H1 (cell line): ENCODE results near the gene CBX2. TPM values are rescaled to one million over a fixed set of nuclear protein-coding genes. Genes with fewer than 3 reads are reported as not detected.

Experiments used
- CBX5 ChIP-seq: fragments of 300-800, 300-1000 bp; sonication (generic); IDR thresholded peaks from 2 replicates; pipeline ENCODE4 v1.7.1; 2016; ENCODE audit warnings: antibody characterized with exemption, low read length, low read depth
- CEBPB ChIP-seq: IDR thresholded peaks from 2 replicates; pipeline ENCODE4 v1.6.1; 2012; ENCODE audit warnings: low read depth, low read length
- E2F6 ChIP-seq: IDR thresholded peaks from 2 replicates; pipeline ENCODE4 v1.6.1; 2012; ENCODE audit warnings: inconsistent platforms
- EP300 ChIP-seq, 2 experiments: IDR thresholded peaks; 1 replicate in 1 of 2; 2 replicates in 1 of 2; pipeline ENCODE4 v1.6.1; 2011 to 2012; ENCODE audit warnings: low read depth in 2 of 2, low read length in 2 of 2, mild to moderate bottlenecking in 2 of 2, borderline replicate concordance in 1 of 2, inconsistent platforms in 1 of 2, moderate library complexity in 1 of 2
- FOSL1 ChIP-seq: IDR thresholded peaks from 2 replicates; pipeline ENCODE4 v1.6.1; 2011; ENCODE audit warnings: mild to moderate bottlenecking, low read depth, low read length, moderate library complexity; ENCODE audit not compliant: insufficient read depth
- GTF2F1 ChIP-seq: IDR thresholded peaks from 2 replicates; pipeline ENCODE4 v1.6.1; 2012; ENCODE audit warnings: low read depth, low read length, improper control_type of control experiment, borderline replicate concordance
- JUND ChIP-seq: IDR thresholded peaks from 2 replicates; pipeline ENCODE4 v1.6.1; 2011; ENCODE audit warnings: mild to moderate bottlenecking, improper control_type of control experiment, low read length
- KDM1A ChIP-seq: fragments of 200-600, 300-600 bp; sonication (generic); IDR thresholded peaks from 2 replicates; pipeline ENCODE4 v1.7.1; 2016; ENCODE audit warnings: mild to moderate bottlenecking, low read length, borderline replicate concordance
- NANOG ChIP-seq: IDR thresholded peaks from 2 replicates; pipeline ENCODE4 v1.6.1; 2011; ENCODE audit warnings: low read length, low read depth, mild to moderate bottlenecking, inconsistent platforms; ENCODE audit not compliant: insufficient read depth, poor library complexity, severe bottlenecking
- PHF8 ChIP-seq: fragments of 200-600 bp; sonication (generic); conservative IDR thresholded peaks from 2 replicates; pipeline ENCODE4 v1.7.1; 2012; ENCODE audit warnings: low read depth, mild to moderate bottlenecking, inconsistent platforms, low read length, moderate library complexity
- POLR2AphosphoS5 ChIP-seq: IDR thresholded peaks from 2 replicates; pipeline ENCODE4 v1.6.1; 2011; ENCODE audit warnings: low read depth, low read length
- POU5F1 ChIP-seq: IDR thresholded peaks from 2 replicates; pipeline ENCODE4 v1.6.1; 2011; ENCODE audit warnings: low read depth, mild to moderate bottlenecking, low read length, moderate library complexity
- RNF2 ChIP-seq: fragments of 200-900, 300-1000 bp; sonication (generic); IDR thresholded peaks from 2 replicates; pipeline ENCODE4 v1.7.1; 2016; ENCODE audit warnings: borderline replicate concordance, low read depth, mild to moderate bottlenecking, antibody characterized with exemption, low read length; ENCODE audit not compliant: poor library complexity, severe bottlenecking; ENCODE audit errors: missing control alignments
- SIN3A ChIP-seq, 2 experiments: IDR thresholded peaks in 1 of 2; conservative IDR thresholded peaks in 1 of 2; 2 replicates each; pipeline ENCODE4 v1.6.1; 2011 to 2012; ENCODE audit warnings: low read length in 2 of 2, improper control_type of control experiment in 1 of 2, low read depth in 1 of 2, mild to moderate bottlenecking in 1 of 2
- SIX5 ChIP-seq: IDR thresholded peaks from 2 replicates; pipeline ENCODE4 v1.6.1; 2011; ENCODE audit warnings: mild to moderate bottlenecking, low read depth, low read length
- SRF ChIP-seq: IDR thresholded peaks from 2 replicates; pipeline ENCODE4 v1.6.1; 2011; ENCODE audit warnings: mild to moderate bottlenecking, low read depth, low read length, moderate library complexity
- SUZ12 ChIP-seq: fragments of 200-600 bp; sonication (generic); IDR thresholded peaks from 2 replicates; pipeline ENCODE4 v1.6.1; 2012; ENCODE audit warnings: mild to moderate bottlenecking, inconsistent platforms, low read length, moderate library complexity, mixed read lengths
- TAF1 ChIP-seq: IDR thresholded peaks from 2 replicates; pipeline ENCODE4 v1.6.1; 2011; ENCODE audit warnings: mild to moderate bottlenecking, low read depth, low read length
- TAF7 ChIP-seq: optimal IDR thresholded peaks from 2 replicates; pipeline ENCODE3; 2011; ENCODE audit warnings: low read depth, mild to moderate bottlenecking, inconsistent platforms, low read length, moderate library complexity, borderline replicate concordance
- TCF12 ChIP-seq: IDR thresholded peaks from 2 replicates; pipeline ENCODE4 v1.6.1; 2011; ENCODE audit warnings: low read depth, mild to moderate bottlenecking, low read length
- USF2 ChIP-seq: IDR thresholded peaks from 2 replicates; pipeline ENCODE4 v1.6.1; 2011; ENCODE audit warnings: low read length, improper control_type of control experiment
- polyA plus RNA-seq, 7 experiments: library from polyadenylated mRNA; depleted of rRNA in 3 of 7; stranded (reverse) in 5 of 7; unstranded in 2 of 7; fragments of >200 nt in 5 of 7; fragments of 200-250 nt in 2 of 7; gene quantifications; 1 replicate in 5 of 7; 2 replicates in 1 of 7; 4 replicates in 1 of 7; pipeline versions ENCODE4 v1.2.1 to v1.2.3, GENCODE V29; 2011 to 2013; ENCODE audit warnings: missing spikeins in 2 of 7, mixed read lengths in 2 of 7
- total RNA-seq: library from RNA; stranded (reverse); fragmentation: NEBNext Ultra II Directional; extraction: Animal tissue kit (Norgen Biotek cat#: 25700); gene quantifications from 2 replicates; pipeline ENCODE4 v1.2.1, GENCODE V29; 2021

Gene CBX2
- total and polyA plus RNA-seq, 2 of the 8 experiments (the other 6 are each of a cell fraction or from before 2014, with no cell fraction given): 64.3 to 83.9 TPM

GRCh38 chr17:79798299-79799173, 20.6 kb downstream of the CBX2 start (continued):
- TF ChIP-seq POU5F1: no peak
- TF ChIP-seq CEBPB: no peak
- TF ChIP-seq TAF1: no peak
- TF ChIP-seq POLR2AphosphoS5: no peak
- TF ChIP-seq TAF7: no peak
- no peak for TF ChIP-seq JUND
- no peak for TF ChIP-seq GTF2F1
- TF ChIP-seq SUZ12: peak; percentile 95
- TF ChIP-seq KDM1A: no peak
- TF ChIP-seq USF2: no peak
- peak; percentile 94 for TF ChIP-seq RNF2
- no peak for TF ChIP-seq SRF
- no peak for TF ChIP-seq NANOG
- TF ChIP-seq TCF12: no peak
- no peak for TF ChIP-seq PHF8
- no peak for TF ChIP-seq CBX5
- TF ChIP-seq SIN3A (conservative IDR thresholded peaks at IDR 0.05 in 1 of 2, IDR thresholded peaks at IDR 0.05 in 1 of 2; ENCODE audit: low read depth in 1 of 2, low read length in 2 of 2): no peak
- no peak for TF ChIP-seq EP300 (IDR thresholded peaks at IDR 0.05; ENCODE audit: borderline replicate concordance in 1 of 2, low read depth in 2 of 2, low read length in 2 of 2)
- TF ChIP-seq FOSL1: no peak
- TF ChIP-seq E2F6: peak; percentile 93
- no peak for TF ChIP-seq SIX5
